Trophoblast cell (in vitro differentiated cells and primary cell): ENCODE measurements around the gene WFDC10B.
"Not testable (repeated sequence)": the region's sequence is repeated elsewhere in the genome, so short reads cannot be mapped to it uniquely, and the experiment has no call there.

Experiments used
- DNase-seq, 2 donors: peaks; one replicate each; pipeline ENCODE4 v3.0.0-alpha.2; 2016
- H2AFZ ChIP-seq: 2 replicates; pipeline ENCODE4 v1.6.1; 2013; ENCODE audit warnings: low read length, moderate library complexity, mild to moderate bottlenecking; ENCODE audit not compliant: insufficient read depth, poor library complexity
- H2AK5ac ChIP-seq: 2 replicates; pipeline ENCODE4 v1.6.1; 2013; ENCODE audit warnings: mild to moderate bottlenecking, low read length
- H2BK120ac ChIP-seq: 2 replicates; pipeline ENCODE4 v1.6.1; 2013; ENCODE audit warnings: low read length, mild to moderate bottlenecking, moderate library complexity; ENCODE audit not compliant: insufficient read depth, poor library complexity
- H2BK12ac ChIP-seq: 2 replicates; pipeline ENCODE4 v1.6.1; 2013; ENCODE audit warnings: mild to moderate bottlenecking, low read length, moderate library complexity
- H2BK5ac ChIP-seq: 2 replicates; pipeline ENCODE4 v1.6.1; 2013; ENCODE audit warnings: low read length, low read depth, moderate library complexity, mild to moderate bottlenecking; ENCODE audit not compliant: poor library complexity
- H3K14ac ChIP-seq: 2 replicates; pipeline ENCODE4 v1.6.1; 2013; ENCODE audit warnings: mild to moderate bottlenecking, low read length
- H3K18ac ChIP-seq: 2 replicates; pipeline ENCODE4 v1.6.1; 2013; ENCODE audit warnings: mild to moderate bottlenecking, low read length
- H3K23ac ChIP-seq: 2 replicates; pipeline ENCODE4 v1.6.1; 2013; ENCODE audit warnings: low read length
- H3K27ac ChIP-seq: 2 replicates; pipeline ENCODE4 v1.5.1; 2013; ENCODE audit warnings: low read depth, mild to moderate bottlenecking, inconsistent platforms, low read length, moderate library complexity
- H3K27me3 ChIP-seq: 2 replicates; pipeline ENCODE4 v1.6.1; 2013; ENCODE audit warnings: inconsistent platforms, mild to moderate bottlenecking, low read length, moderate library complexity; ENCODE audit not compliant: insufficient read depth
- H3K36me3 ChIP-seq, 2 experiments: 1 replicate in 1 of 2; 2 replicates in 1 of 2; pipeline ENCODE4 v1.6.1; 2013; ENCODE audit warnings: low read length in 2 of 2, mild to moderate bottlenecking in 2 of 2, moderate library complexity in 1 of 2; ENCODE audit not compliant: insufficient read depth in 2 of 2, control insufficient read depth in 1 of 2
- H3K4ac ChIP-seq: 2 replicates; pipeline ENCODE4 v1.6.1; 2013; ENCODE audit warnings: low read depth, mild to moderate bottlenecking, low read length, moderate library complexity
- H3K4me1 ChIP-seq, 2 experiments: 1 replicate in 1 of 2; 2 replicates in 1 of 2; pipeline ENCODE4 v1.6.1; 2013; ENCODE audit warnings: low read length in 2 of 2, mild to moderate bottlenecking in 2 of 2, moderate library complexity in 1 of 2; ENCODE audit not compliant: insufficient read depth in 2 of 2, control insufficient read depth in 1 of 2
- H3K4me2 ChIP-seq: 2 replicates; pipeline ENCODE4 v1.6.1; 2013; ENCODE audit warnings: inconsistent platforms, mild to moderate bottlenecking, low read length, moderate library complexity
- H3K4me3 ChIP-seq: 2 replicates; pipeline ENCODE4 v1.5.1; 2013; ENCODE audit warnings: mild to moderate bottlenecking, low read depth, low read length, inconsistent platforms
- H3K79me1 ChIP-seq: one replicate; pipeline ENCODE4 v1.6.1; 2013; ENCODE audit warnings: low read length
- H3K79me2 ChIP-seq: 2 replicates; pipeline ENCODE4 v1.6.1; 2013; ENCODE audit warnings: low read length, mild to moderate bottlenecking; ENCODE audit not compliant: control insufficient read depth, insufficient read depth, poor library complexity
- H3K9ac ChIP-seq: 2 replicates; pipeline ENCODE4 v1.6.1; 2013; ENCODE audit warnings: mild to moderate bottlenecking, low read length
- H3K9me3 ChIP-seq: 2 replicates; pipeline ENCODE4 v1.6.1; 2013; ENCODE audit warnings: low read depth, mild to moderate bottlenecking, control low read depth, inconsistent platforms, low read length; ENCODE audit not compliant: insufficient read depth
- H4K12ac ChIP-seq: 2 replicates; pipeline ENCODE4 v1.6.1; 2013; ENCODE audit warnings: low read depth, mild to moderate bottlenecking, low read length, moderate library complexity
- H4K8ac ChIP-seq: 2 replicates; pipeline ENCODE4 v1.6.1; 2013; ENCODE audit warnings: low read depth, mild to moderate bottlenecking, low read length, moderate library complexity
- H4K91ac ChIP-seq: one replicate; pipeline ENCODE4 v1.6.1; 2013; ENCODE audit warnings: low read depth, mild to moderate bottlenecking, low read length, moderate library complexity
- WGBS: extraction: QIAGEN DNeasy Blood & Tissue Kit; methylation state at CpG from one replicate; pipeline ENCODE4 v1.1.7; 2013; ENCODE audit warnings: missing lambda C conversion rate; ENCODE audit not compliant: insufficient read length, insufficient coverage; ENCODE audit errors: extremely low coverage; 5-methylcytosine and 5-hydroxymethylcytosine counted together

The WFDC10B gene

GRCh38 chr20:45645869-45646268 is 59.0 kb downstream of the WFDC10B start:
- H3K9ac ChIP-seq, H2BK12ac ChIP-seq, H4K8ac ChIP-seq, H2AFZ ChIP-seq, H3K36me3 ChIP-seq, H3K79me1 ChIP-seq, H2BK120ac ChIP-seq, H3K14ac ChIP-seq, H4K91ac ChIP-seq, H4K12ac ChIP-seq, H2AK5ac ChIP-seq, H3K18ac ChIP-seq, H3K9me3 ChIP-seq, H3K4me1 ChIP-seq, H3K27ac ChIP-seq, H3K4me3 ChIP-seq, DNase-seq, H3K27me3 ChIP-seq, H3K4me2 ChIP-seq, H3K79me2 ChIP-seq, H3K4ac ChIP-seq, H3K23ac ChIP-seq, H2BK5ac ChIP-seq: not testable (repeated sequence)
- WGBS: no CpG with 5 or more reads among the region's 28 CpGs

DNA sequence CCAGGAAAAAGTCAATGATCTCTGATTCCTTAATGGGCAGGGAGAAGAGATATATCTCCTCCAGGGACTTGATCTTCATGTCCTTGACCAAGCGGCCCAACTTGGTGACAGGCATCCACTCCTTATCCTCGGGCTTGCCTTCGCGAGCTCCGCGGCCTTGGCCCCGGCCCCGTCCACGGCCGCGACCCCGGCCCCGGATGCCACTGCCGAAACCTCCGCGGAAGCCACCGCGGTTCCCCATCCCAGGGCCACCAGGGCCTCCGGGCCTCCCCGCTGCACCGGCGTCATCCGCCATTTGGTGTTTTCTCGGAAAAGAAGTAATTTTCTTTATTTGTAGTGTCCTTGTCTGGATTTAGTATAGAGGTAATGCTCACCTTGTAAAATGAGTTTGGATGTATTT is 63.7 kb downstream of the WFDC10B start:
- H3K4me3 ChIP-seq, H3K9ac ChIP-seq, H3K27ac ChIP-seq, H3K18ac ChIP-seq, H3K27me3 ChIP-seq, H3K79me1 ChIP-seq, H4K8ac ChIP-seq, H3K4me1 ChIP-seq, H3K4me2 ChIP-seq, H2BK12ac ChIP-seq, H3K79me2 ChIP-seq, H3K23ac ChIP-seq, H3K9me3 ChIP-seq, H2AFZ ChIP-seq, H3K36me3 ChIP-seq, H4K12ac ChIP-seq, H2BK5ac ChIP-seq, H2BK120ac ChIP-seq, H3K4ac ChIP-seq, H2AK5ac ChIP-seq, DNase-seq, H4K91ac ChIP-seq, H3K14ac ChIP-seq: not testable (repeated sequence)
- no CpG with 5 or more reads among the region's 24 CpGs for WGBS

- H3K4me3 ChIP-seq: no peak overlapping the region
- H2BK12ac ChIP-seq: no peak overlapping the region
- H3K9me3 ChIP-seq: no peaks in the 10 kb centered on the region
- no peak overlapping the region for H4K91ac ChIP-seq
- no peak overlapping the region for H3K4me2 ChIP-seq
- no peak overlapping the region for H2AFZ ChIP-seq
- H3K23ac ChIP-seq: no peak overlapping the region
- no peak overlapping the region for H3K9ac ChIP-seq
- no peak overlapping the region for H2BK120ac ChIP-seq
- H4K8ac ChIP-seq: no peak overlapping the region
- H3K14ac ChIP-seq: no peak overlapping the region
- H3K27me3 ChIP-seq: no peaks in the 10 kb centered on the region
- no peak overlapping the region for H2BK5ac ChIP-seq
- DNase-seq: no peak
- H3K4ac ChIP-seq: no peak overlapping the region
- no peaks in the 10 kb centered on the region for H3K4me1 ChIP-seq
- no peak overlapping the region for H3K27ac ChIP-seq
- H2AK5ac ChIP-seq: no peak overlapping the region
- H4K12ac ChIP-seq: no peak overlapping the region
- H3K36me3 ChIP-seq: no peaks in the 10 kb centered on the region
- H3K79me1 ChIP-seq: no peaks in the 10 kb centered on the region
- WGBS: no CpG with 5 or more reads among the region's 5 CpGs
- no peaks in the 10 kb centered on the region for H3K79me2 ChIP-seq
- H3K18ac ChIP-seq: no peak overlapping the region
Measured at GRCh38 chr20:45639687-45640086, 65.1 kb downstream of the WFDC10B start.

DNA sequence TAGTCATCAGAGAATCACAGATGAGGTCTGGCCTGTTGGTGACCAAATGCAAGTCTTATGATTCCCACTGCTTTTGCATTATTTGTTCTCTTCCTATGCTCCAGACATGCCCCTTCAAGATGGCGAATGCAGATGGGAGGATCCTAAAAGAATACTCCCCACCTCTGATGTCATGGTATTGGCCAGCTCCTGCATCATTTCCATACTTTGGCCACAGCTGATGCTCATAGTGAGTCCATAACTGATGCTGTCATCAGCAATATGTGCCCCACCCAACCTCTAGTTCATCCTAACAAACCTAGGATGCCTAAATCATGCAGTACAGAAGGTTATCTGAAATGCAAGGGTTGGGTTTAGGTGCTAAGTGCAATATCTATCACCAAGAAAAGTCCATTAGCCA is 68.3 kb downstream of the WFDC10B start:
- Histone ChIP-seq H2BK12ac (no peak overlapping the region), H2AFZ (no peak overlapping the region), H3K9me3 (no peaks in the 10 kb centered on the region), H3K4me3 (no peak overlapping the region), H3K79me2 (no peaks in the 10 kb centered on the region), H2AK5ac (no peak overlapping the region), H3K14ac (no peak overlapping the region), H3K27me3 (no peaks in the 10 kb centered on the region), H3K79me1 (no peaks in the 10 kb centered on the region), H3K27ac (no peak overlapping the region), H4K8ac (no peak overlapping the region), H3K9ac (no peak overlapping the region), H3K4ac (no peak overlapping the region), H2BK5ac (no peak overlapping the region), H3K23ac (no peak overlapping the region), H3K18ac (no peak overlapping the region), H2BK120ac (no peak overlapping the region), H3K4me1 (no peaks in the 10 kb centered on the region), H4K91ac (no peak overlapping the region), H3K4me2 (no peak overlapping the region), H4K12ac (no peak overlapping the region), H3K36me3 (no peaks in the 10 kb centered on the region)
- DNase-seq: no peak
- no CpG with 5 or more reads among the region's 1 CpG for WGBS
